NB4 (cell line): ENCODE data around the gene CAMK2B.

Experiments
- DNase-seq: peaks from one replicate; pipeline ENCODE4 v3.0.0; 2010; ENCODE audit warnings: low read depth
- H3K4me3 ChIP-seq: one replicate; pipeline ENCODE4 v1.5.1; 2011; ENCODE audit warnings: mild to moderate bottlenecking, low read depth, low read length, moderate library complexity
- CTCF ChIP-seq: IDR thresholded peaks from one replicate; pipeline ENCODE4 v1.5.1; 2012; ENCODE audit warnings: low read depth, low read length
- MAX ChIP-seq: IDR thresholded peaks from 2 replicates; pipeline ENCODE4 v1.6.1; 2011; ENCODE audit warnings: low read depth, low read length
- MYC ChIP-seq: IDR thresholded peaks from 2 replicates; pipeline ENCODE4 v1.6.1; 2011; ENCODE audit warnings: low read depth, low read length
- POLR2A ChIP-seq: IDR thresholded peaks from 2 replicates; pipeline ENCODE4 v1.6.1; 2011; ENCODE audit warnings: mild to moderate bottlenecking; ENCODE audit not compliant: insufficient read length; ENCODE audit errors: extremely low read depth

CAMK2B gene

GRCh38 chr7:44282601-44283171 is 42.7 kb downstream of the CAMK2B start:
- H3K4me3 ChIP-seq, result no peak overlapping the region
- no peak for DNase-seq
- TF ChIP-seq CTCF (no peak), POLR2A (no peak), MAX (no peak), MYC (no peak)

- DNase-seq, result no peak
- TF ChIP-seq POLR2A (no peak), MAX (0 out of 2 replicates have a peak, but pooled peaks have one; percentile 18)
- no peak overlapping the region for H3K4me3 ChIP-seq
Observed at GRCh38 chr7:44281811-44282600, 43.4 kb downstream of the CAMK2B start.

GRCh38 chr7:44280993-44281721 is 44.2 kb downstream of the CAMK2B start:
- no peak overlapping the region for H3K4me3 ChIP-seq
- TF ChIP-seq MAX, result no peak
- TF ChIP-seq CTCF, result no peak
- no peak for TF ChIP-seq MYC
- TF ChIP-seq POLR2A, result no peak
- DNase-seq, result no peak

GRCh38 chr7:44280636-44280992 is 44.8 kb downstream of the CAMK2B start:
- TF ChIP-seq MYC (no peak), MAX (no peak), POLR2A (no peak)
- no peak for DNase-seq
- no peak overlapping the region for H3K4me3 ChIP-seq

GRCh38 chr7:44279731-44280505 is 45.5 kb downstream of the CAMK2B start:
- no peak overlapping the region for H3K4me3 ChIP-seq
- no peak for TF ChIP-seq MYC
- no peak for DNase-seq

GRCh38 chr7:44279286-44279685 is 46.1 kb downstream of the CAMK2B start:
- no peak overlapping the region for H3K4me3 ChIP-seq
- TF ChIP-seq MAX (no peak), MYC (no peak), POLR2A (no peak), CTCF (no peak)
- no peak for DNase-seq
